Body of pancreas (tissue), 4 donors: ENCODE data around the gene LCN9.

Source experiments
- POLR2A ChIP-seq, 3 donors: fragments of 450-650 bp; IDR thresholded peaks; one replicate each; pipeline ENCODE4 v1.6.1; 2016; ENCODE audit warnings: antibody characterized with exemption in 3 of 3, mild to moderate bottlenecking in 2 of 3
- TF ChIP-seq, protein P1 (sequence below), 7 experiments: fragments of 450-650 bp in 4 of 7; fragments of 200-600 bp in 3 of 7; sonication (generic) in 3 of 7; IDR thresholded peaks; one replicate each; pipeline ENCODE4 v1.5.1; 2016 to 2019; ENCODE audit warnings: antibody characterized with exemption in 7 of 7

DNA sequence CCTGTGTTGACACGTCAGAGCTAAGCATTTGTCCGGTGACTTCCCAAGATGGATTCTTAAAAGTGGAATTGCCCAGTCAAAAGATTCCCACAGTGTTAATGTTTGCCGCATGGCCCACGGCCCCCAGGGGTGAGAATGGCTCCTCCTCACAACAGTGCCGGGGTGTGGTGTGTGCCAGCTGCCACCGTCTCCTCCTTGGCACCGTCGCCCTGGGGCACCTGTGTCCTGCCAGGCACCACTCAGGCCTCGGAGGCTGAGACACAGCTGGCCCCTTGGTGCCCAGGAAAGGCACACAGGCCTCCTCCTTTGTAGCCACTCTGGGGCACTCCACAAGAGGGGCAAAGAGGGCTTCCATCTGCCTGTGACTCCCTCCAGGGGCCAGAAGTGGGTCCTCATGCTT, 43.2 kb downstream of the LCN9 start:
- TF ChIP-seq, protein P1, sequence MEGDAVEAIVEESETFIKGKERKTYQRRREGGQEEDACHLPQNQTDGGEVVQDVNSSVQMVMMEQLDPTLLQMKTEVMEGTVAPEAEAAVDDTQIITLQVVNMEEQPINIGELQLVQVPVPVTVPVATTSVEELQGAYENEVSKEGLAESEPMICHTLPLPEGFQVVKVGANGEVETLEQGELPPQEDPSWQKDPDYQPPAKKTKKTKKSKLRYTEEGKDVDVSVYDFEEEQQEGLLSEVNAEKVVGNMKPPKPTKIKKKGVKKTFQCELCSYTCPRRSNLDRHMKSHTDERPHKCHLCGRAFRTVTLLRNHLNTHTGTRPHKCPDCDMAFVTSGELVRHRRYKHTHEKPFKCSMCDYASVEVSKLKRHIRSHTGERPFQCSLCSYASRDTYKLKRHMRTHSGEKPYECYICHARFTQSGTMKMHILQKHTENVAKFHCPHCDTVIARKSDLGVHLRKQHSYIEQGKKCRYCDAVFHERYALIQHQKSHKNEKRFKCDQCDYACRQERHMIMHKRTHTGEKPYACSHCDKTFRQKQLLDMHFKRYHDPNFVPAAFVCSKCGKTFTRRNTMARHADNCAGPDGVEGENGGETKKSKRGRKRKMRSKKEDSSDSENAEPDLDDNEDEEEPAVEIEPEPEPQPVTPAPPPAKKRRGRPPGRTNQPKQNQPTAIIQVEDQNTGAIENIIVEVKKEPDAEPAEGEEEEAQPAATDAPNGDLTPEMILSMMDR (IDR thresholded peaks at IDR 0.05), result no peak
- no peak for TF ChIP-seq POLR2A (IDR thresholded peaks at IDR 0.05)
